ENCODE results near the gene CARD14. TPM values are rescaled to one million over a fixed set of nuclear protein-coding genes. Genes with fewer than 3 reads are reported as not detected.

The CARD14 gene
- total and polyA plus RNA-seq, 2 donors (not counting 1 experiment from before 2014, with no cell fraction given), result not detected

DNA sequence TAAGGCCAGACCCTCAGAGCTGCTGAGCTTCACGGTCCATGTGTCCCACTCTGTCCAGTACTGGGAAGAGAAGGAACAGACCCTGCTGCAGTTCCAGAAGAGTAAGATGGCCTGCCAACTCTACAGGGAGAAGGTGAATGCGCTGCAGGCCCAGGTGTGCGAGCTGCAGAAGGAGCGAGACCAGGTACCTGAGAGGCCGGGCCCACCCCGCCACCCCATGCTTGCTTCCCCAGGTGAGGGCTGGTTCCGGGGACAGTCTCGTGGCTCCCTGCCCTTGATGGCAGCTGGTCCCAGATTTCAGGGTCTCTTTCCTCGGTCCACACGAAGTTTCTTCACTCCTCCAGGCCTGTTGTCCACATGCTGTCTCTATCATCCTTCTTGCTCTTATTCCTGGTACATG, 20.9 kb downstream of the CARD14 start:
- no peak for DNase-seq

GRCh38 chr17:80191192-80191591, 21.4 kb downstream of the CARD14 start:
- Histone ChIP-seq H4K20me1 (ENCODE audit: control insufficient read depth, insufficient read depth, low read length, poor library complexity, severe bottlenecking) (no peaks in the 10 kb centered on the region), H3K9ac (ENCODE audit: low read length) (no peak overlapping the region), H3K27ac (ENCODE audit: low read length in 2 of 2) (no peak overlapping the region), H2AFZ (ENCODE audit: insufficient read depth, low read depth, low read length, poor library complexity, severe bottlenecking) (no peak overlapping the region), H3K4me1 (ENCODE audit: control insufficient read depth in 2 of 2, insufficient read depth in 2 of 2, low read length in 2 of 2) (no peaks in the 10 kb centered on the region), H3K4me3 (ENCODE audit: control extremely low read depth in 1 of 5, extremely low read depth in 1 of 5, insufficient read depth in 1 of 5, low read depth in 2 of 5, low read length in 4 of 5) (no peak overlapping the region), H3K79me2 (ENCODE audit: control insufficient read depth, insufficient read depth, low read length) (no peaks in the 10 kb centered on the region), H3K27me3 (replicated peaks in 1 of 4; ENCODE audit: control extremely low read depth in 1 of 4, control insufficient read depth in 3 of 4, insufficient read depth in 4 of 4, low read length in 3 of 4) (peaks cover 0 to 16% (median 0%) of the 10 kb centered on the region in 4 experiments), H3K4me2 (replicated peaks; ENCODE audit: low read depth, low read length, poor library complexity, severe bottlenecking) (no peak overlapping the region), H3K36me3 (replicated peaks in 1 of 2; ENCODE audit: control extremely low read depth in 1 of 2, control insufficient read depth in 1 of 2, extremely low read depth in 1 of 2, insufficient read depth in 2 of 2, low read length in 1 of 2) (no peaks in the 10 kb centered on the region), H3K9me3 (ENCODE audit: control extremely low read depth in 1 of 3, control insufficient read depth in 2 of 3, insufficient read depth in 1 of 3, low read length in 2 of 3) (peaks cover 0 to 9% (median 0%) of the 10 kb centered on the region in 3 donors)
- Mint-ChIP-seq H3K4me1 (no peaks in the 10 kb centered on the region), H3K4me3 (no peak overlapping the region), H3K27me3 (peaks cover 16% of the 10 kb centered on the region), H3K27ac (no peak overlapping the region), H3K9me3 (ENCODE audit: insufficient read depth) (no peaks in the 10 kb centered on the region)
- DNase-seq, result no peak
- ChIA-PET POLR2A (interaction anchor here (0.6 kb wide), 1 partner anchor 117 kb away, joined by 4 read pairs; no protein-coding TSS in a partner anchor), CTCF (no interaction called here)
- no peak for ATAC-seq (ENCODE audit: low read depth)
- WGBS (ENCODE audit: insufficient coverage), result 95% methylated on average over 20 of the region's 20 CpGs
- intact Hi-C loops (cut with micrococcal nuclease), result no loop called here
- TF ChIP-seq EZH2 (IDR thresholded peaks at IDR 0.05; ENCODE audit: borderline replicate concordance, insufficient read depth, low read depth, low read length, poor library complexity, severe bottlenecking), result no peak
- TF ChIP-seq, protein P1, sequence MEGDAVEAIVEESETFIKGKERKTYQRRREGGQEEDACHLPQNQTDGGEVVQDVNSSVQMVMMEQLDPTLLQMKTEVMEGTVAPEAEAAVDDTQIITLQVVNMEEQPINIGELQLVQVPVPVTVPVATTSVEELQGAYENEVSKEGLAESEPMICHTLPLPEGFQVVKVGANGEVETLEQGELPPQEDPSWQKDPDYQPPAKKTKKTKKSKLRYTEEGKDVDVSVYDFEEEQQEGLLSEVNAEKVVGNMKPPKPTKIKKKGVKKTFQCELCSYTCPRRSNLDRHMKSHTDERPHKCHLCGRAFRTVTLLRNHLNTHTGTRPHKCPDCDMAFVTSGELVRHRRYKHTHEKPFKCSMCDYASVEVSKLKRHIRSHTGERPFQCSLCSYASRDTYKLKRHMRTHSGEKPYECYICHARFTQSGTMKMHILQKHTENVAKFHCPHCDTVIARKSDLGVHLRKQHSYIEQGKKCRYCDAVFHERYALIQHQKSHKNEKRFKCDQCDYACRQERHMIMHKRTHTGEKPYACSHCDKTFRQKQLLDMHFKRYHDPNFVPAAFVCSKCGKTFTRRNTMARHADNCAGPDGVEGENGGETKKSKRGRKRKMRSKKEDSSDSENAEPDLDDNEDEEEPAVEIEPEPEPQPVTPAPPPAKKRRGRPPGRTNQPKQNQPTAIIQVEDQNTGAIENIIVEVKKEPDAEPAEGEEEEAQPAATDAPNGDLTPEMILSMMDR (IDR thresholded peaks at IDR 0.05), result no peak

More for the DNA sequence above, 20.9 kb downstream of the CARD14 start:
- H4K20me1 ChIP-seq (ENCODE audit: control insufficient read depth, insufficient read depth, low read length, poor library complexity, severe bottlenecking), result no peaks in the 10 kb centered on the region
- no peak overlapping the region for H3K4me3 ChIP-seq (ENCODE audit: control extremely low read depth in 1 of 5, extremely low read depth in 1 of 5, insufficient read depth in 1 of 5, low read depth in 2 of 5, low read length in 4 of 5)
- intact Hi-C loops (cut with micrococcal nuclease), result no loop called here
- H3K9me3 ChIP-seq (ENCODE audit: control extremely low read depth in 1 of 3, control insufficient read depth in 2 of 3, insufficient read depth in 1 of 3, low read length in 2 of 3), result peaks cover 0 to 9% (median 0%) of the 10 kb centered on the region in 3 donors
- no peaks in the 10 kb centered on the region for H3K79me2 ChIP-seq (ENCODE audit: control insufficient read depth, insufficient read depth, low read length)
- Mint-ChIP-seq H3K27me3 (peaks cover 16% of the 10 kb centered on the region), H3K4me1 (no peaks in the 10 kb centered on the region), H3K9me3 (ENCODE audit: insufficient read depth) (no peaks in the 10 kb centered on the region), H3K4me3 (no peak overlapping the region), H3K27ac (no peak overlapping the region)
- ChIA-PET CTCF (no interaction called here), POLR2A (interaction anchor here (0.6 kb wide), 1 partner anchor 117 kb away, joined by 4 read pairs; no protein-coding TSS in a partner anchor)
- TF ChIP-seq EZH2 (IDR thresholded peaks at IDR 0.05; ENCODE audit: borderline replicate concordance, insufficient read depth, low read depth, low read length, poor library complexity, severe bottlenecking), result no peak
- TF ChIP-seq, protein P1 (IDR thresholded peaks at IDR 0.05), result no peak
- H3K4me2 ChIP-seq (replicated peaks; ENCODE audit: low read depth, low read length, poor library complexity, severe bottlenecking), result no peak overlapping the region
- H2AFZ ChIP-seq (ENCODE audit: insufficient read depth, low read depth, low read length, poor library complexity, severe bottlenecking), result no peak overlapping the region
- 88% methylated on average over 10 of the region's 10 CpGs for whole genome bisulfite sequencing (ENCODE audit: insufficient coverage)
- no peak overlapping the region for H3K9ac ChIP-seq (ENCODE audit: low read length)
- H3K4me1 ChIP-seq (ENCODE audit: control insufficient read depth in 2 of 2, insufficient read depth in 2 of 2, low read length in 2 of 2), result no peaks in the 10 kb centered on the region
- ATAC-seq (ENCODE audit: low read depth), result no peak
- H3K36me3 ChIP-seq (replicated peaks in 1 of 2; ENCODE audit: control extremely low read depth in 1 of 2, control insufficient read depth in 1 of 2, extremely low read depth in 1 of 2, insufficient read depth in 2 of 2, low read length in 1 of 2), result no peaks in the 10 kb centered on the region
- peaks cover 0 to 15% (median 0%) of the 10 kb centered on the region in 4 experiments for H3K27me3 ChIP-seq (replicated peaks in 1 of 4; ENCODE audit: control extremely low read depth in 1 of 4, control insufficient read depth in 3 of 4, insufficient read depth in 4 of 4, low read length in 3 of 4)
- no peak overlapping the region for H3K27ac ChIP-seq (ENCODE audit: low read length in 2 of 2)

Data from B cell (primary cell).